HG02610 (cell line): ENCODE results near the gene PLIN5.

Source experiments
- ATAC-seq: cut with Tn5 transposase; IDR thresholded peaks from one replicate; pipeline ENCODE4 v1.9.1; 2021; ENCODE audit warnings: mild to moderate bottlenecking, moderate library complexity; ENCODE audit not compliant: unreplicated experiment

Gene PLIN5

GRCh38 chr19:4493104-4493928 is 41.7 kb downstream of the PLIN5 start:
- ATAC-seq, result no peak

- no peak for ATAC-seq
Measured at GRCh38 chr19:4492337-4493103, 42.5 kb downstream of the PLIN5 start.

- ATAC-seq, result no peak
Measured at GRCh38 chr19:4491446-4491845, 43.6 kb downstream of the PLIN5 start.

GRCh38 chr19:4488496-4488895 is 46.5 kb downstream of the PLIN5 start:
- ATAC-seq, result no peak

GRCh38 chr19:4487572-4487971 is 47.5 kb downstream of the PLIN5 start:
- ATAC-seq, result no peak

- ATAC-seq, result no peak
Measured at GRCh38 chr19:4483385-4483784, 51.6 kb downstream of the PLIN5 start.

GRCh38 chr19:4482721-4483364 is 52.2 kb downstream of the PLIN5 start:
- no peak for ATAC-seq

- ATAC-seq, result no peak
Measured at GRCh38 chr19:4477034-4477801, 57.8 kb downstream of the PLIN5 start.

- ATAC-seq, result no peak
Measured at GRCh38 chr19:4474514-4475022, 60.5 kb downstream of the PLIN5 start.

- no peak for ATAC-seq
Measured at GRCh38 chr19:4473763-4474513, 61.1 kb downstream of the PLIN5 start.

GRCh38 chr19:4473011-4473762 is 61.8 kb downstream of the PLIN5 start:
- ATAC-seq, result no peak
